Transverse colon (tissue), 4 donors: ENCODE results near the gene SLC6A17. TPM values are rescaled to one million over a fixed set of nuclear protein-coding genes. Genes with fewer than 3 reads are reported as not detected.

ENCODE experiments used
- DNase-seq: peaks from one replicate; pipeline ENCODE4 v3.0.0-alpha.2; 2019
- H3K27ac ChIP-seq, 4 donors: fragments of 200-600 bp; sonication (generic); 2 replicates each; pipeline ENCODE4 v1.5.1; 2016 to 2018; ENCODE audit warnings: inconsistent platforms in 4 of 4
- H3K27me3 ChIP-seq: fragments of 200-600 bp; sonication (generic); 2 replicates; pipeline ENCODE4 v1.5.1; 2017; ENCODE audit warnings: inconsistent platforms
- H3K36me3 ChIP-seq, 4 donors: fragments of 200-600 bp; sonication (generic); 2 replicates each; pipeline ENCODE4 v1.5.1; 2017 to 2019; ENCODE audit warnings: inconsistent platforms in 4 of 4
- H3K4me1 ChIP-seq, 4 donors: fragments of 200-600 bp; sonication (generic); 2 replicates each; pipeline ENCODE4 v1.5.1; 2017 to 2020; ENCODE audit warnings: inconsistent platforms in 4 of 4
- H3K4me3 ChIP-seq, 4 donors: fragments of 200-600 bp; sonication (generic); 1 replicate in 1 of 4; 2 replicates in 3 of 4; pipeline versions ENCODE4 v1.5.1 to v1.6.1; 2017 to 2019; ENCODE audit warnings: inconsistent platforms in 4 of 4
- H3K9me3 ChIP-seq, 2 donors: fragments of 200-600 bp; sonication (generic); 2 replicates each; pipeline ENCODE4 v1.5.1; 2017 to 2019; ENCODE audit warnings: inconsistent platforms in 2 of 2
- CTCF ChIP-seq, 5 experiments: fragments of 200-600 bp in 3 of 5; fragments of 450-650 bp in 2 of 5; sonication (generic) in 3 of 5; IDR thresholded peaks; 1 replicate in 2 of 5; 2 replicates in 3 of 5; pipeline ENCODE4 v1.5.1; 2016 to 2017; ENCODE audit warnings: antibody characterized with exemption in 5 of 5, inconsistent platforms in 3 of 5, mild to moderate bottlenecking in 2 of 5, moderate library complexity in 1 of 5
- EP300 ChIP-seq: sonication (generic); formaldehyde crosslinking; IDR thresholded peaks from one replicate; pipeline ENCODE4 v1.6.1; 2017; ENCODE audit warnings: antibody characterized with exemption, low read depth
- POLR2A ChIP-seq: fragments of 450-650 bp; IDR thresholded peaks from one replicate; pipeline ENCODE4 v1.6.1; 2016; ENCODE audit warnings: antibody characterized with exemption, mild to moderate bottlenecking, moderate library complexity
- POLR2AphosphoS5 ChIP-seq, 3 donors: sonication (generic); formaldehyde crosslinking; IDR thresholded peaks; one replicate each; pipeline ENCODE4 v1.6.1; 2016; ENCODE audit warnings: antibody characterized with exemption in 3 of 3
- WGBS, 2 donors: methylation state at CpG; one replicate each; pipeline ENCODE4 v1.1.5; 2018; ENCODE audit warnings: low coverage in 1 of 2; 5-methylcytosine and 5-hydroxymethylcytosine counted together
- in situ Hi-C, 4 donors: fragments of 200-750 bp; cut with MboI; loops; one replicate each; pipeline versions ENCODE4 v1.15.0 to v1.15.1; 2017; ENCODE audit warnings: low sequenced_read_pairs in 3 of 4, low pct_ligation_motif_present in 1 of 4, low pct_unique_long_range_greater_than_20kb in 1 of 4
- intact Hi-C: fragments of 100-400 bp; cut with DNase I; formaldehyde crosslinking; loops from one replicate; pipeline ENCODE4 v1.15.1; 2023; ENCODE audit warnings: low total_unique reads
- total RNA-seq, 4 donors: library from RNA; depleted of rRNA; stranded (reverse); fragments of >200 nt; gene quantifications; one replicate each; pipeline ENCODE4 v1.1.0, GENCODE V29; 2016

Gene SLC6A17
- total RNA-seq, 4 donors from 2014 or later = under 0.01 to 0.37 (median 0.14) TPM; not detected in 1

GRCh38 chr1:110159168-110159567, 8.9 kb downstream of the SLC6A17 start:
- Histone ChIP-seq H3K36me3 (no peaks in the 10 kb centered on the region), H3K27ac (no peak overlapping the region), H3K4me1 (no peaks in the 10 kb centered on the region), H3K9me3 (no peaks in the 10 kb centered on the region), H3K27me3 (peaks cover 40% of the 10 kb centered on the region), H3K4me3 (no peak overlapping the region)
- intact Hi-C loops = no loop called here
- TF ChIP-seq EP300 = no peak
- no peak for TF ChIP-seq POLR2AphosphoS5 (IDR thresholded peaks at IDR 0.05)
- no peak for TF ChIP-seq POLR2A
- no peak for TF ChIP-seq CTCF (IDR thresholded peaks at IDR 0.05)
- no peak for DNase-seq
- in situ Hi-C loops = no loop called here
- 0 to 20% methylated on average over 1 to 2 of the region's 2 CpGs for WGBS, 2 donors

- H3K4me3 ChIP-seq = no peak overlapping the region
- no peaks in the 10 kb centered on the region for H3K4me1 ChIP-seq
- intact Hi-C loops (no loop called here), in situ Hi-C loops (no loop called here)
- no peak overlapping the region for H3K27ac ChIP-seq
- no peaks in the 10 kb centered on the region for H3K36me3 ChIP-seq
- TF ChIP-seq CTCF (IDR thresholded peaks at IDR 0.05) (no peak), EP300 (no peak), POLR2A (no peak), POLR2AphosphoS5 (IDR thresholded peaks at IDR 0.05) (no peak)
- DNase-seq = no peak
- H3K27me3 ChIP-seq = peaks cover 26% of the 10 kb centered on the region
- no peaks in the 10 kb centered on the region for H3K9me3 ChIP-seq
- 45 to 59% methylated on average over 8 to 10 of the region's 10 CpGs for WGBS, 2 donors
These were observed 10.3 kb downstream of the SLC6A17 start for GRCh38 chr1:110160538-110161100.

- WGBS, 2 donors = 79% methylated on average over 3 of the region's 3 CpGs; no CpG with 5 or more reads in 1 of the 2 donors
- Histone ChIP-seq H3K36me3 (no peaks in the 10 kb centered on the region), H3K4me1 (no peaks in the 10 kb centered on the region), H3K4me3 (no peak overlapping the region), H3K9me3 (no peaks in the 10 kb centered on the region), H3K27ac (no peak overlapping the region), H3K27me3 (peaks cover 20% of the 10 kb centered on the region)
- no peak for DNase-seq
- TF ChIP-seq CTCF (IDR thresholded peaks at IDR 0.05) = no peak
- intact Hi-C loops = no loop called here
- in situ Hi-C loops = no loop called here
These were observed 10.9 kb downstream of the SLC6A17 start for GRCh38 chr1:110161165-110161564.

GRCh38 chr1:110161849-110162248, 11.6 kb downstream of the SLC6A17 start:
- H3K9me3 ChIP-seq = no peaks in the 10 kb centered on the region
- no peak for DNase-seq
- H3K27me3 ChIP-seq = peaks cover 14% of the 10 kb centered on the region
- TF ChIP-seq POLR2AphosphoS5 (IDR thresholded peaks at IDR 0.05) = no peak
- TF ChIP-seq POLR2A = no peak
- H3K4me1 ChIP-seq = no peaks in the 10 kb centered on the region
- intact Hi-C loops = no loop called here
- no peak overlapping the region for H3K27ac ChIP-seq
- WGBS, 2 donors = 82 to 93% methylated on average over 3 to 11 of the region's 11 CpGs
- no peak overlapping the region for H3K4me3 ChIP-seq
- in situ Hi-C loops = no loop called here
- no peaks in the 10 kb centered on the region for H3K36me3 ChIP-seq

- Histone ChIP-seq H3K4me1 (no peaks in the 10 kb centered on the region), H3K9me3 (no peaks in the 10 kb centered on the region), H3K36me3 (no peaks in the 10 kb centered on the region), H3K27me3 (peaks cover 3% of the 10 kb centered on the region), H3K27ac (no peak overlapping the region), H3K4me3 (no peak overlapping the region)
- DNase-seq = no peak
- in situ Hi-C loops = no loop called here
- intact Hi-C loops = no loop called here
- WGBS, 2 donors = 44 to 56% methylated on average over 6 to 7 of the region's 7 CpGs
- no peak for TF ChIP-seq POLR2A
- TF ChIP-seq EP300 = no peak
These were observed 13.3 kb downstream of the SLC6A17 start for GRCh38 chr1:110163591-110163990.
